ENCODE measurements around the gene FGFR2.

DNA sequence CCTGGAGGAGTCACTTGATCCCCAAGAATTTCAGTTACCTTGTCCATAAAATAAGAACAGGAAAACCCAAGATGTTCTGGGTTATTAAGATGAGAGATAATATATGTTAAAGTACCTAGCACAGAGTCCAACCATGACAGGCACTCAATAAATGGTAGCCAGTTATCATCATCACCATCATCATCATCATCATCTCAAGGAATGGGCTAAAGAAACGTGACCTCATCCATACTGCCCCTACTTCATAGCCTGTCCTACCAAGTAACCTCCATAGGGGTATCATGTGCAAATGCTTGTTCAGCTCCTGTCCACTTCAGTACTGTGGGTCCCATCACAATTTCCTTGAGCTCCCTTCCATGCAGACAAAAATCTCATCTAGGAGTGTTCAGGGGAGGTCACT is 14.4 kb downstream of the FGFR2 start:
- no peak for TF ChIP-seq YY1 (IDR thresholded peaks at IDR 0.05)
- TF ChIP-seq CTCF (IDR thresholded peaks at IDR 0.05; ENCODE audit: low read depth, low read length, missing input control) = no peak
- TF ChIP-seq JUND (IDR thresholded peaks at IDR 0.05) = no peak
- no peak for TF ChIP-seq FOXA1 (IDR thresholded peaks at IDR 0.05)
- no peak for TF ChIP-seq RAD21 (IDR thresholded peaks at IDR 0.05)
- TF ChIP-seq GABPA (IDR thresholded peaks at IDR 0.05 in 1 of 2, conservative IDR thresholded peaks at IDR 0.05 in 1 of 2) = no peak
- no peak for TF ChIP-seq SP1 (IDR thresholded peaks at IDR 0.05)
- TF ChIP-seq REST (IDR thresholded peaks at IDR 0.05) = no peak
- no peak for TF ChIP-seq ATF3 (IDR thresholded peaks at IDR 0.05)
- TF ChIP-seq, protein P1, sequence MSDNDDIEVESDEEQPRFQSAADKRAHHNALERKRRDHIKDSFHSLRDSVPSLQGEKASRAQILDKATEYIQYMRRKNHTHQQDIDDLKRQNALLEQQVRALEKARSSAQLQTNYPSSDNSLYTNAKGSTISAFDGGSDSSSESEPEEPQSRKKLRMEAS (IDR thresholded peaks at IDR 0.05) = no peak
- no peak for TF ChIP-seq TAF1 (conservative IDR thresholded peaks at IDR 0.05)

Measured in liver (tissue), 3 donors.